ENCODE data around the gene ZNF747.
"Not testable (repeated sequence)": the region's sequence is repeated elsewhere in the genome, so short reads cannot be mapped to it uniquely, and the experiment has no call there.

ZNF747 gene

DNA sequence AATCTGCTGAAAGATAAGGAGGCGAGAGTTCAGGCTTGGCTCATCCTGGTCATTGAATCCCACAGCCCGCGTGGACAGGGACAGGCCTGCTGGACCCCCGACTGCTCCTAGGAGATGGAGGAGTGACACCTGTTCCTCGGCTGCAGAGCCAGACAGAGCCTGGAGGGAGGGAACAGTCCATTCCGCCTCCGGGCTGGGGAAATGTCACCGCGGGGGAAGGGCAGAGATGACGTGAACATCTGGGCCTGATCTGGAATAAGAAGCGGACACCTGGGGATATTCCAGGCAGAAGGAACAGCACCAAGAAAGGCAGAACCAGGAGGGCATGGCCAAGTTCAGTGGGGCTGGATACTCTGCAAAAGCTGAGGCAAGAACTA, 1.5 kb downstream of the ZNF747 start:
- no peak for TF ChIP-seq POLR2A (IDR thresholded peaks at IDR 0.05; ENCODE audit: low read depth, low read length)
- no peak for FAIRE-seq
- DNase-seq (ENCODE audit: insufficient read length, low spot score), result no peak

DNA sequence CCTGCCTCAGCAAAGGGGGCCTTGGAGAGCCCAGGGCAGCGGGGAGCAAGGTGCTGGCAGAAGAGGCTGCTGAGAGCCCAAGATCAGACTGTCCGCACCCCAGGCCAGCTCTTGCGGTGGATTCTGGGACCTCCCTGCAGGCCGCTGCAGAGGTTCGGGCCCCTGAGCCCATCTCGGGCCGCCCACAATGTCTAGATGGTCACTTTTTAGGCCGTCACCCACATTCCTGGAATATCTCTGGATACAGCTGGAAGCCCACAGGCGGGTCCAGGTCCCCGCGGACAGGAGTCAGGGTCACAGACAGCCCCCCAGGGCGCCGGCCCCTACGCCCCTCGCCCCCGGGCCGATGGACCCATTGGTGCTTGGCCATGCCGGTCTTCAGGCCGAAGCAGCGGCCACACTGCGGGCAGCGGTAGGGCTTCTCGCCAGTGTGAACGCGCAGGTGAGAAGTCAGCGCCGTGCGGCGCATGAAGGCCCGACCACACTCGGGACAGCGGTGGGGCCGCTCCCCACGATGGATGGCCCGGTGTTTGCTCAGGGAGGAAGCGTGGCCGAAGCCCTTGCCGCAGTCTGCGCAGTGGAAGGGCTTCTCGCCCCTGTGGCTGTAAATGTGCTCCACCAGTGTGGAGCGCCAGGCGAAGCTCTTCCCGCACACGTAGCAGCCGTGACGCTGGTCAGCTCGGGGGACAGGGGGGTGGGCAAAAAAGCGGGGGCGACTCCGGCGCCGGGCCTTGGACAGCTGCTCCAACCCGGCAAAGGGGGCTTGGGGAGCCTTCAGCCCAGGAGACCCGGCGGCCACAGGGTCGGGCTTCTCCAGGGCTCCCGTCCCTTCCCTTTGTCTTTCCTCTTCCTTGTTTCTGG, 2.1 kb downstream of the ZNF747 start:
- TF ChIP-seq POLR2A (IDR thresholded peaks at IDR 0.05; ENCODE audit: low read depth, low read length), result no peak
- DNase-seq (ENCODE audit: insufficient read length, low spot score) (no peak), FAIRE-seq (no peak)

DNA sequence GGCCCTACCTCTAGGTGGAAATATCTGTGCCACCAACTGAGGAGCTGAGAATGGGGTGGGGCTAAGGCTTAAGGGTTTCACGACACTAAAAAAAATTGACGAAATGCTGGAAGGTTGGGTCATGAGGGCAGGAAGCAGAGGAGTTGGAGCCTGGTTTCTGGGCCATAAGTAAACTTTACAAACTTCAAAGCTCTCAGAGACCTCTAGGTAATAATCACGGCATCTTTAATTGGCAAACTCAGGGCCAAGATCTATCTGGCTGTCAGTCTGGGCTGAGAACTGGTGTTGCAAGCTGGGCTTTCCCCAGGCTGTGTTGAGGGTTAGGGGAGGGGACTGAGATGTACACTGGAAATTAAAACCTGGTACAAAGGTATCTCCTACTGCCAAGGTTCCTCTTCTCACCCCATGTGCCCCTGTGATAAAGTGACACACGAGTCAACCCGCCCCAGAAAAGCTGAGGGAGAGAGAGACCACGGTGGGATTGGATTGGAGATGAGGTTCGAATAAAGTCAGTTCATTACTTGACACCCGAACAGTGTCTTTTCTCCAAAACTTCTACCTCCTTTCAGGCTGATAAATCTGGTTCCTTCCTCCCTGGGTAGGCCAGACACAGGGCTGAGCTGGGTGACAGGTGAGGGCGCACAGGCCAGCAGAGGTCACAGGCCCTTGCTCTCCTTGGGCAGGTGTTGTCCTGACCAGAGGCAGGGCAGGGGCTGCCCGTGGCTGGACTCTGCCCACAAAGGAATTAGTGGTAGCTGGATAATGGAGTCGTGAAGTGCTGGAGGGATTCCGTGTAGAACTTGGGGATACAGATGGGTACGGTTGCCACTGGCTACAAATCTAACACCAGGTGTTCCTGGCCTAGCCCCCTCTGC, 4.3 kb downstream of the ZNF747 start:
- FAIRE-seq (no peak), DNase-seq (ENCODE audit: insufficient read length, low spot score) (no peak)
- no peak for TF ChIP-seq POLR2A (IDR thresholded peaks at IDR 0.05; ENCODE audit: low read depth, low read length)

- no peak for FAIRE-seq
- TF ChIP-seq POLR2A (IDR thresholded peaks at IDR 0.05; ENCODE audit: low read depth, low read length), result no peak
- no peak for DNase-seq (ENCODE audit: insufficient read length, low spot score)
Measured at GRCh38 chr16:30528799-30529457, 5.7 kb downstream of the ZNF747 start.

DNA sequence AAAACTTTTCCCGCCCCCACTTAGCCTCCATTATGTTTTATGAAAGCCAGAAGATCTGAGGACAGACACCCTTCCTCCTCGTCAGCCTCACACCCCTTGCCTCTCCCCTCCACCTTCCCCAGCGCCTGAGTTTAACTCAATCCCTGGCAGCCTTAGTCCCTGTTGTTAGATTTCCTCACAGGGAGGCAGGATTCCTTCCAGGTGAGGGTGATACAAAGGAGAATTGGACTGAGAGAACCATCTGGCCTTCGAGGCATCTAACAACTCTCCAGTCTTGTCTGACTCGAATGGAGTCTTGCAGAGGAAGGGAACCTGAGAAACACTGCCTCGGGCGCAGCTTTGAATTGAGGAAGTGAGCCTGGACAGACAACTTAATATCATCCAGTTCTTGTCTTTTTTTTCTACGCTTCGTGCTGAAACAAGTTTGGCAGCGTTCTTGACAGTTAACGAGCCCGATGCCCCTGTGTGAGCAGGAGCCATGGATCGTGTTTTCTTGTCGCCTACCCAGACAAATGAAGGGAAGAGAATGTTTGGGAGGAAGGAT, 7.0 kb downstream of the ZNF747 start:
- FAIRE-seq (no peak), DNase-seq (ENCODE audit: insufficient read length, low spot score) (no peak)
- TF ChIP-seq POLR2A (IDR thresholded peaks at IDR 0.05; ENCODE audit: low read depth, low read length), result no peak

DNA sequence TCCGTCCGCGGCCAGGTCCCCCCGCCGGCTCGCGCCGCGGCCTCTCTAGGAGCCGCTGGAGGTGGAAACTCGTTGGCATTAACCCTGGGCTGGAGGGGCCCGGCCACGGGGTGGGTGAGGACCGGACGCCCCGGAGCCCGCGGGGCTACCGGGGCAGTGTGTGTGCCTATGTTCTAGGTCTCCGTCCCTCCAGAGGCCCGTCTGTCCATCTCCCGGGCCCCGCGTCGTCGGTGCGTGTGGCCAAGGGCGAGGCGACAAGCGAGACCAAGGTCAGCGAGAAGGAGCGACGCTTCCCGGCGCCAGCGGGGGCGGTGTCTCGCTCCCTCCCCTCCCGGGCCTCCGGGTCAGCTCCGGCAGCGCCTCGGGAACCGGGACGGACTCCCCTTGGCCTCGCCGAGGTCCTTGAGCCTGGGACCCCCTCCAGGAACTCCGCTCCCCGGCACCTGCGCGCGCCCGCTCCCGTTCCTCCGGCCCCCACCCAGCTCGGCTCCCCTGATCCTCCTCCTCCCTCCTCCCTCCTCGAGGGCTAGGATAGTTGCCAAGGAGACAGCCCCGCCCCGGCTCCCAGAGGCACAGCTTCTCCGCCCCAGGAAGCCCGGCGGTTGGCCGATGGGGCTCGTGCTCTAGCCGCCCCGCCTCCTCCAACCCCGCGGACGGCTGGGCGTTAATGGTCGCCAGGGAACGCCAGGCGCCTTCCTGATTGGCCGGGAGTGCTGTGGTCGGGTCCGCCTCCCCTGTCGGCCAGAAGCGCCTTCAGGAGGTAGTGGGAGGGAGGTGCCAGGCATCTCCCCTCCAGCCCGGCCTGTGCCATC, 7.6 kb downstream of the ZNF747 start:
- no peak; the same call in 1 of the 2 replicates for TF ChIP-seq POLR2A (IDR thresholded peaks at IDR 0.05; ENCODE audit: low read depth, low read length)
- peak; percentile 68 for FAIRE-seq
- DNase-seq (ENCODE audit: insufficient read length, low spot score), result peak; percentile 97

DNA sequence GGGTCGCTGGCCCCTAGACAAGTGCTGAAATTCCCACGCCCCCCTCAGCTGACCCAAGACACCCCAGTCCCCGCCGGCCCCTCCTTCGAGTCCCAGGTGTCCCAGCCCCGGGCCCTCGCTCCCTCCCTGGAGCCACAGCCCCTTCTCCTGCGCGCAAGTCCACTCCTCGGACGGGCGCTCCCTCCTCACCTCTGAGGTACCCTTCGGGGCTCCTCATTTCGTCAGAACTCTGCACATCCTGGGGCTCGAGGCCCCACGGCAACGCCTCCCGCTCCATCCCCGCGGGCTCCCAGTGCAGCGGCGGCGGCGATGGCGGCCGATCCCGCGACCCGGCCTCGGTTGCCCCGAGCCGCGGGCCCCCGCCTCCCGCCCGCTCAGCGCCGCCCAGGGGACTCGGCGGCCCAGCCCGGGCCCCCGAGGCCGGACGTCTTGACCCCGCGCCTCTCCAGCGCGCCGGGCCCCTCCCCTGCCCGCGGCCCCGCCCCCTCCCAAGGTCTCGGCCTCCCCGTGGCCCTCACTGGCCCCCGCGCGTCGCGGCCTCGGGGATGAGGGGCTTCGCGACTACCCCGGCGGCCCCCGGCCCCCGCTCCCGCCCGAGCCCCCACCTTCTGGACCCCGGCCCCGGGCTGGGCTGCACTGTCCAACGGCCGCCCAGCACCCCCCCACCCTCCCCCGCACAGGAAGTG, 8.4 kb downstream of the ZNF747 start, which contains the start of gene ZNF768:
ZNF768 (minus strand) TSS at position 430 of the 686 bp plus-strand sequence; CDS start at position 277, 153 bp downstream.
- DNase-seq (ENCODE audit: insufficient read length, low spot score) (peak; percentile 63), FAIRE-seq (no peak)
- TF ChIP-seq POLR2A (IDR thresholded peaks at IDR 0.05; ENCODE audit: low read depth, low read length), result peak; percentile 58

- no peak for TF ChIP-seq POLR2A (IDR thresholded peaks at IDR 0.05; ENCODE audit: low read depth, low read length)
- FAIRE-seq (no peak), DNase-seq (ENCODE audit: insufficient read length, low spot score) (no peak)
Measured at GRCh38 chr16:30525844-30526136, 8.9 kb downstream of the ZNF747 start.

DNA sequence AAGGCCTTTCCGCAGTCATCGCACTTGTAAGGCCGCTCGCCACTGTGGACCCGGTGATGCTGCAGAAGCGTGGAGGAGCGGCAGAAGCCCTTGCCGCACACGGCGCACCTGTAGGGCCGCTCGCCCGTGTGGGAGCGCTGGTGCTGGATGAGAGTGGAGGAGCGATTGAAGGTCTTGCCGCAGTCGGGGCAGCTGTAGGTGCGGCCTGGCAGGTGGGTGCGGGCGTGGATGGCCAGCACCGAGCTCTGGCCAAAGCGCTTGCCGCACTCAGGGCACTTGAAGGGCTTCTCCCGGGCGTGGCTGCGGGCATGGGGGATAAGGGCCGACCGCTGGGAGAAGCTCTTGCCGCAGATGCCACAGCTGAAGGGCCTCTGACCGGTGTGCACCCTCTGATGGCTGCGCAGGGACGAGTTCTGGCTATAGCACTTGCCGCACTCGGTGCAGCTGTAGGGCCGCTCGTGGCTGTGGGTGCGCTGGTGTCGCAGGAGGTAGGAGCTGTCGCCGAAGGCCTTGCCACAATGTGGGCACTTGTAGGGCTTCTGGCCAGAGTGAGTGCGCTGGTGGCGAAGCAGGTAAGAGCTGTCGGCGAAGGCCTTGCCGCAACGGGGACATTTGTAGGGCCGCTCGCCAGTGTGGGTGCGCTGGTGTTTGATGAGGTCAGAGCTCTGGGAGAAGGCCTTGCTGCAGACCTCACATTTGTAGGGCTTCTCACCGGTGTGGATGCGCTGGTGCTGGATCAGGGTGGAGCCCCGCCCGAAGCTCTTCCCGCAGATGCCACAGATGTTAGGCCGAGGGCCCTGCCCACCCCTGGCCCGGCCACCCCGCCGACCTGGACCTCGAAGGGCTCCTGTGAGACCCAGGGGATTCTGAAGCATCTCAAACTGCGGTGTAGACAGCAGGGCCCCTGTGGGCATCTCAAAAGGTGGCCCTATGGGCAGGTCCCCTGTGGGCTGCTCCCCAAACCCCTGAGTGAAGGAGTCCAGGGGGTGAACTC, 9.8 kb downstream of the ZNF747 start:
- FAIRE-seq, result no peak
- no peak; the same call in 1 of the 2 replicates for TF ChIP-seq POLR2A (IDR thresholded peaks at IDR 0.05; ENCODE audit: low read depth, low read length)
- no peak for DNase-seq (ENCODE audit: insufficient read length, low spot score)

GRCh38 chr16:30523768-30524574, 10.7 kb downstream of the ZNF747 start:
- DNase-seq (ENCODE audit: insufficient read length, low spot score) (no peak), FAIRE-seq (no peak)
- no peak for TF ChIP-seq POLR2A (IDR thresholded peaks at IDR 0.05; ENCODE audit: low read depth, low read length)

GRCh38 chr16:30522702-30523463, 11.8 kb downstream of the ZNF747 start:
- DNase-seq (ENCODE audit: insufficient read length, low spot score); FAIRE-seq: not testable (repeated sequence)

All from H54 (cell line).